NCI-H526 (cell line): ENCODE results near the gene CCDC85C.

Experiments used
- DNase-seq, 2 experiments: peaks; one replicate each; lab custom pipeline; 2025; lab: John Stamatoyannopoulos, UW

The CCDC85C gene

DNA sequence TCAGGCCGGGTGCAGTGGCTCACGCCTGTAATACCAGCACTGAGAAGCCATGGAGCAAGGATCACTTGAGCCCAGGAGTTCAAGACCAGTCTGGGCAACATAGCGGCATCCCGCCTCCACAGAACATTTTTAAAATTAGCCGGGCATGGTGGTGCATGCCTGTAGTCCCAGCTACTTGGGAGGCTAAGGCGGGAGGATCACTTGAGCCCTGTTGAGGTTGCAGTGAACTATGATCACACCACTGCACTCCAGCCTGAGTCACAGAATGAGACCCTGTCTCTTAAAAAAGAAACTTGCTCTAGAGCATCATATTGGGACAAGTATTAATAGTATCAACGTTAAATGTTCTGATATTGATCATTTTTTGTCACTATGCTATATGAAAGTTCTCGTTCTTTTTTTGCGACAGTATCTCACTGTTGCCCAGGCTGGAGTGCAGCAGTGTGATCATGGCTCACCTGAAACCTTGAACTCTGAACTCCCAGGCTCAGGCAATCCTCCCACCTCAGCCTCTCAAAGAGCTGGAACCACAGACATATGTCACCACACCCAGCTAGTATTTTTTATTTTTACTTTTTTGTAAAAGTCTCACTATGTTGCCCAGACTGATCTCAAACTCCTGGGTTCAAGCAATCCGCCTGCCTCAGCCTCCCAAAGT lies 47.7 kb downstream of the CCDC85C start:
- no peak for DNase-seq

DNA sequence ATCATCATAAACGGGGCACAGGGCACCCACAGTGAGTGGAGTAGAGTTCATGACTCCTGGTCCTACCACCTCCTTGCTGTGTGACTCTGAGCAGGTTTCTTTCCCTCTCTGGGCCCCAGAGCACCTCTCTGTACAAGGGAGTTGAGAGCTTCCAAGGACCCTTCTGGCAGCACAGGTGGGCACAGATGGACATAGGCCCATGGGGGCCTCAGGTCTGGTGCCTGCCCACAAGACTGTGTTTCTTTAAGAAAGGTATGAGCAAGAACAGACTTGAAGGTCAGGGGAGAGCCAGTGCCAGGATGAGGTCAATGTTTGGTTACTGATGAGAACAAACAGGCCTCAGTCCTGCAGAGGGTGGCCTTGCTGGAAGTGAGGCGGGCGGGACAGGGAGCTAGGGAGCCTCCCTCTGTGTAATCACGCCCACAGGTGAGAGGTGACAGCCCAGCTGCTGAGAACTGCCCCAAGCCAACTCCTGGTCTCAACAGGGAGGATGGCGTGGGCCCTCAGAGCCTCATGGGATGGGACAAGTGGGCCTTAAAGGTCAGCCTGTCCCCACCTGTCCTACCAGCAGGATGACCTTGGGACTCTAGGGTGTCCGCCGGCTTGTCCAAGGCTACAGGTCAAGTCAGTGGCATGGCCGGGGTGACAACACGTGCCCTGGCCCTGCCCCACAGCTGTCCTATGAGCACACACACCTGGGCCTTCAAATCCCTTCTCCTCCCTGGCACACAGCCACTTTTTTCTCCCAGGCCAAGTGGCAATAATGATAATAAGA lies 49.1 kb downstream of the CCDC85C start:
- no peak for DNase-seq

DNA sequence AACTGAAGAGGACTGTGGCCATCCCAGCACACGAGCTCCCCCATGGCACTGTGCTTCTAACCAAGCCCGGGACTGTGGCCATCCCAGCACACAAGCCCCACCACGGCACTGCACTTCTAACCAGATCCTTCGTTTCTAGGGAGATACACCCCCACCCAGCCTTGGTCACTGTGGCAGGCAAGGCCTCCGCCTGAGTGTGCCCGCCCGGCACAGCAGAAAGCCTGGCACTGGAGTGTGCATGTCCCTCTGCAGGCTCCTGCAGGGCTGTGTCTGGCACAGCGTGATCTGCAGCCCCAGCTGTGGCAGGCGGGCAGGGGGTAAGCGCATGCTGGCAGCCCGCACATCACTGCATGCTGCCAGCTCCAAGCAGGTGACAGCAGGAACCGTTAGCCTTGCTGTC lies 49.8 kb downstream of the CCDC85C start:
- no peak for DNase-seq

DNA sequence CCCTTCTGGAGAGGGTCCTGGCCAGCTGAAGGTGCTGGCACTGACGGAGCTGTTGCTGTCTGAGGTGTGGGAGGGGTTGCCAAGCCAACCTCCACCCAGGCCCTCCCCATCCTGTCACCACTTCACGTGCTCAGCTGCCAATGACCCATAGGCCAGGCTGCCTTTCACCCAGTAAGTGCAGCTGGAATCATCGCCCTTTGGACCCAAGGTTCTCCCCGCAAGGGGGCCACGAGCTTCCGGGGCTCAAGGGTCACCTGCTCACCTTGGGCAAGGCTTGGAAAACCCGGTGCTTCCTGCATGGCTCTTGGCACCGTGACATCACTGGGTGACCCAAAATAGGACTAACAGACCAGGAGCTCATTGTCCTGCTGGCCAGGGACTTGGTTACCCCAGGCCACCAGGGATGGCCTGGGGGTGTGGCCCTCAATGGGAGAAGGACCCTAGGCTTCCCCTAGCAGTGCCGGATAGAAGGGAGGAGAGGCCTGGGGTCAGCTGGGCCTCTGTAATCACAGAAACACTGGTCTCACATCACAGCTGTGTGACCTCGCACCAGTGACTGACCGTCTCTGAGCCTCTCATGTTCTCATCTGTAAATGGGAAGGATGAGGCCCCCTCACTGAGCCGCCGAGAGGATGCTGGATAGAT lies 51.3 kb downstream of the CCDC85C start:
- no peak for DNase-seq

DNA sequence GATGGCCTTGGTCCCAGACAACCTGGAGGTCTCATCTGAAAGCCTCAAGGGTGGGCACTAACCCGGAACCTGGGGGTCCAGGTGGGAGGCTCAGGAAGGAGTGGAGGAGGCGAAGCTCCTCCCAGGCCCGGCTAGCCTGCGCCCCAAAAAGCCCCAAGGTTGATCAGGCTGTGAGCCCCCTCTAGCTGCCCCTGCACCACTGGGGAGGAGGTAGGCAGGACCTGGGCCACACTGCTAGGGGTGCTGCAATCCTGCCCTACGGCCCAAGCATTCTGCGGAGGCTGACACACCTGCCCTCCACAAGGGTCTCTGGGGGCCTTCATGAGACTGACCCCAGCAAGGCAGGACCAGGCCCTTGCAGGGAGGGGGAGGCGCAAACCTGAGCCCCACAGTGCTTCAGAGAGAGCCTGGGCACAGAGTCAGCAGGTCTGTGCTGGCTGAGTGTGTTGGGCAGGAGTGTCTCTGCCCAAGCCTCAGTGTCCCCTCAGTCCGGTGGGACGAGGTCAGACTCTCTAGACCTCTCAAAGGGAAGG lies 51.9 kb downstream of the CCDC85C start:
- no peak for DNase-seq

DNA sequence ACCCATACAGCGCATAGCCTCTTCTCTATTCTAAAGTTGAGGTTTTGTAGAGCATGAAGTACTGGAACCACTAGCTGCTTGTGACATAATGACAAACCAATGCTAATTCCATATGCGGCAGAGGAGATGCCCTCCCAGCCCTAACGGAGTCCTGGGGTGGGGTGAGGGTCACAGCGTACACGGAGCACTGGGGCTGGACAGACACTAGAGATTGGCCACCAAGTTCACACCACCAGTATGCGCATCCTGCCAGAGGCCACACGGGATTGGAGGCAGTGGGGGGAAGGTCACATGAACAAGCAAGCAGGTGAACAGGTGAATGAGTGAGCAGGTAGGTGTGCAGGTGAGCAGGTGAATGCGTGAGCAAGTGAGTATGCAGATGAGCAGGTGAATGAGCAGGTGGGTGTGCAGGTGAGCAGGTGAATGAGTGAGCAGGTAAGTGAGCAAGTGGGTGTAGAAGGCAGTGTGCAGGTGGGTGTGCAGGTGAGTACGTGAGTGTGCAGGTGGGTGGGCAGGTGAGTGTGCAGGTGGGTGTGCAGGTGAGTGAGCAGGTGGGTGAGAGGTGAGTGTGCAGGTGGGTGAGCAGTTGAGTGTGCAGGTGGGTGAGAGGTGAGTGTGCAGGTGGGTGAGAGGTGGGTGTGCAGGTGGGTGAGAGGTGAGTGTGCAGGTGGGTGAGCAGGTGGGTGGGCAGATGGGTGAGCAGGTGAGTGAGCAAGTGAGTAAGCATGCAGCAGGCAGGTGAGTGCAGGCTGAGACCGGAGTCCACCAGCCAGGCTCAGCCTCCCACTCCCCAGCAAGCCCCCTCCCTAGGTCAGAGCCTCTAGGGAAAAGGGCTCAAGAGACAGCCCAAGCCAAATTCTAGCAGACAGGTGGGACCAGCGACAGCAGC lies 52.7 kb downstream of the CCDC85C start:
- peak in 1 of 2 experiments; percentile 33 for DNase-seq

DNA sequence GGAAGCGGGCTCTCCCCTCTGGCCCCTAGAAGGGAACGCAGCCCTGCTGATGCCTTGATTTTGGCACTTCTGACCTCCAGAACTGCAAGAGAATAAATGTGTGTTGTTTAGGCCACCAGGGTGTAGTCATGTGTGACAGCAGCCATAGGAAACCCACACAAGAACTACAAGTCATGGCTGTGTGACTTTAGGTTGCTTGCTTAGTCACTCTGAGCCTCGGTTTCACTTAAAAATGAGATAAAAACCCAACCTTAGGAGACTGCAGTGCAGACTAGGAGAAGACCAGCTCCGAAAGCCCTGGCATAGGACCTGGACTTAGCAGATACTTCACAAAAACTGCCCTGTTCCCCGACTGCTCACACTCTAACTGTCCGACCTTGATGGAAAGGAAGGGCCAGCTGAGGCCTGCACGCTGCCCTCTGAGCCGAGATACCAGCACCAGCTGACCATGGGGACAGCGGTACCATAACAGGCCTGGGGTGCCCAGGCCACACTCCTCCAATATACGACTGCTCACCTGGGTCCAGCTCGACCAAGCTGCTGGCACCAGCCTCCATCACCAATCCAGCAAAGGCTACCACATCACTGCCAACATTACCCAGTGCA lies 53.5 kb downstream of the CCDC85C start:
- no peak for DNase-seq

DNA sequence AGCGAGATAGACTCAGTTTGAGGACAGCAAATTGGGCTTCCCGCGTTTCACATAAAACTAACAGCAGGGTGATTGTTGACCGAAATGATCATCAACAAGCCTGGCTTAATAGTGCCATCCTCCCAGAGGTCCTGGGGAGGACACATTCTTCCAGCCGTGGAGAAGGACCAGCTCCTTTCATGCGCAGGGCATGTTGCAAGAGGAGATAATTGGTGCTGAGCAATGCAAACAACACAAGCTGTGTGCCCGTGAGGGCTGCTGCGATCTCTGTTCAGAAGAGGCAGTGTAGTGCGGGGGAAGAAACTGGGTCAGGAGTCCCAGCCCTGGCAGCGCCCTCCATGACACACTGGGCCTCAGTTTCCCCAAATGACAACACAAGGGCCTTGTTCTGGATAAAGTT lies 54.3 kb downstream of the CCDC85C start:
- DNase-seq, result no peak

DNA sequence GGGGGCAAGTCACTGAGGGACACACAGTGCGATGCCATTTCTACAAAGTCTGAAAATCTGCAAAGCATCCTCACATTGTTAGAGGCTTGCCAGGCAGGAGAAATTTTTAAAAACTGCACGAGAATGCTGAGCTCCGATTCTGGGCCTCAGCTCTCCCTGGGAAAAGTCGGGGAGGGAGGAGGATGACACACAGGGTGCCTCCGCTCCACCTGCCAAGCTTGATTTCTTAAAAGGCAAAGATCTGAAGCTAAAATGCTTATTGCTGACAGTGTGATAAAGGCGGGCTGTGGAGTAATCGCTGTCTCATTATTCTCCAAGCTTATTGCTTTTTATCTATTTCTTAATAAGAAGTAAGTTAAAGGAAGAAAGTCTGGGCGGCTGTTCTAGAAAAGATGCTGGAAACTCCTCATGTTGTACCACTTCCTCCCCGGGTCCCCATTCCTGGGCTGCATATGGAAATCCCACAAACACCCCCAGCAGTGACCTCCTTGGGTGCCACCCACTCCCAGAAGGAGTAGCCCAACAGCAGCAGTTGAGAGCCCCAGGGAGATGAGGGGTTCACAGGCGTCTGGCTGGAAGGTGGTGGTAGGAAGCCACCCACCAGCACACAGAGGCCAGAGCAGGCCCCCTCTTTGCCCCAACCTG lies 55.0 kb downstream of the CCDC85C start:
- no peak for DNase-seq

DNA sequence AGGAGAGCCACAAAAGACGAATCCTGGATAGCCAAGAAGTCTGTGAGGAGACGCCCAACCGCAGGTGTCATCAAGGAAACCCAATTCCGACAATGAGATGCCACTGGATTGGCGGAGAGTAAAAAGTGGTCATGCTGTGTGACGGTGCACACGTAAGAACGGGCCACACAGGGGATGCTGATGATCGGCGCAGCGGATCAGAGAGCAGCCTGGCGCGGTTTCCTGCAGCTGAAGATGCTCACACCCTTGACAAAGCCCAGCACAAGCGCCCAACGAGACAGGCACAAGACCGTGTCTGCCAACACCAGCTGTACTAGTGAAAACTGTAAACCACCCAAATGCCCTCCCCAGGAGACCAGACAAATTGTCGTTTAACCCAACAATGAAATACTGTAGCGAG lies 55.8 kb downstream of the CCDC85C start:
- no peak for DNase-seq

DNA sequence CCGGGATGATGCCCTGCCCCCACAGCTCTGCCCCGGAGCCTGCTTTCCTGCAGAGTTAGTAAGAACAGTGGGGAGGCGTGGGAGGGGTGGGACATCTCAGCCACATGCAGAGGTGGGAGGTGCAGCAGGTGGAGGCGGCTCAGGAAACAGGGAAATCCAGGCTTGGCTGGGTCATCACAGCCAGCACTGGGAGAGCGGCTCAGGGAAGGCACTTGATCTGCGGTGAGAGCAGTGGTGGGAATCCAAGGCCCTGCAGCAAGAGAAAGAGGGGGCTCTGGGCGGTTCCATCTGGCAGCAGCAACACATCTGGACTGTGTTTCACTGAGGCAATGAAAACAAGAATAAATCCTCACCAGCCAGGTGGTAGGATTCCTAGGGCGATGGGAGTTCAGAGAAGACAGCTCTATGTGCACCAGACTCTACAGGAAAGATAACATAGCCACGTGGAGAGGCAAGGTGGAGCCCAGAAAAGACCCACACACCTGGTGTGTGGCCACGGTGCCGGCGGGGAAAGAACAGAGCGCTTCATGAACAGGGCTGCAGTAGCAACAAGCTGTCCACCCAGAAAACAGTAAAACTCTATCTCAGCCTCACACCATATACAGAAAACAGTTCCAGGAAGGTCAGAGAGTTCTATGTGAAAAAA lies 57.6 kb downstream of the CCDC85C start:
- DNase-seq, result no peak

DNA sequence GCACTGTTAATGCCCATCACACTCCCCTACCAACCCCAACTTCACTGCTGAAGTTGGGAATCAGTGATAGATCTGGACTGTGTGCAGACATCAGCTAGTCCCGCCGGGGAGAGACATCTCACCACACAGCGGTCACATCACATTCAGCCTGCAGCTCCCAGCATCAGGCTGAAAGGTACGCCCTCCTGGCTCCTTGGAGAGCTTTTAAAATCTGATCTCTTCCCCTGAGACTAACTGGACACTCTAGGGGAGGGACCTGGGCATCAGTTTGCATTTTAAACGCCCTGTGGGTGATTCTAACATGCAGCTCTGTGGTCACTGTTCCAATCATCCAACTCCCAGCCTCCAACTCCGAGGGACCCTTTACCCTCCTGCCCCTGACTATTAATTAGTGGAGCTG lies 58.4 kb downstream of the CCDC85C start:
- DNase-seq, result no peak

DNA sequence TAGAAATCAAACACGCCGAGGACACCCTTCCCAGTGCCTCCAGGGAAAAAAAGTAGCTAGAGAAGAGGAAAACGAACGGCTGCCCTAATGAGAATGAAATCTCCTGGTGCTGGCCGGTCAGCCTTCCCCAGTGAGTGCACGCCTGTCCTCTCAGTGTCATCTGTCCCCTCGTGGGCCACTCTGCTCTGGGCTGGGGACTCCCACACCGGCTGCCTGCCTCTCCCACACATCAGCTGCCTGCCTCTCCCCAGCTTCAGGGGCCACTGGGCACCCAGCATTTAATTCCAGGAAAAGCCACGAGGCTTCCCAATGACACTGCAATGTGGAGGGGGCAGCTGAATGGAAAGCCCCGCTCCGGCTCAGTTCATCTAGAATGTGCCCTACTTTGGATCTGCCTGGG lies 59.0 kb downstream of the CCDC85C start:
- no peak for DNase-seq

DNA sequence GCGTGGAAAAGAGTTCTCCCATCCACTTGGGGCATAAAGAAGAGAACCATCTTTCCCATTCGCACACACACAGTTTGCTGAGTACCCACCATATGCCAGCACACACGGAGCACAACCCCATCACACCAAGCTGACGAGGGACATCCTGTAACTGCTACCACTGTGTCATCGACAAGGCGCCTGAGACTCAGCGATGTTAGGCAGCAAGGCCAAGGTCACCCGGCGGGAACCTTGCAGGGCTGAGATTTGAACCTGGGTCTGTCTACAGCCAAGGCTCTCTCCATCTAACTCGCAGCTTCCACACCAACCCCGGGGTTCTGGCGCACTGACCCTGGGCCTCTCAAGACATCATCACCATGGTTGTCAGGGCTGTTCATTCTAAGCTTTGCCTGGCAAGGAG lies 60.0 kb downstream of the CCDC85C start:
- DNase-seq, result no peak

DNA sequence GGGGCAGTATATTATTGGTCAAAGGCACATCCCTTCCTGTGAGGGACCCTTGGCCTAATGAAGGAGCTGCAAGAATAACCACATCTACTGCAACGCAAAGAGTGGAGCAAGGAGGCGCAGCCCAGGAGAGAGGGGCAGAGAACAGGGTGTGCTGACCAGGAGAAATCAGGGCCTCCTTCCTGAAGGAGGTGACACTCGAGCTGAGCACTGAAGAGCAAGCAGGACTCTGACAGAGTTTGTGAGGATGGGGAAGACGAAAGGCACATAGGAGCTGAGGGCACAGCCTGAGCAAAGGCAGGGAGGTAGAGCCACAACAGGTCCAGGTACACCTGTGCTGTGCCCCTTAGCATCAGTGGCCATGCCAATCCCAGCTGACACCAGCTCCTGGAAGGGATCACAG lies 60.6 kb downstream of the CCDC85C start:
- no peak for DNase-seq

DNA sequence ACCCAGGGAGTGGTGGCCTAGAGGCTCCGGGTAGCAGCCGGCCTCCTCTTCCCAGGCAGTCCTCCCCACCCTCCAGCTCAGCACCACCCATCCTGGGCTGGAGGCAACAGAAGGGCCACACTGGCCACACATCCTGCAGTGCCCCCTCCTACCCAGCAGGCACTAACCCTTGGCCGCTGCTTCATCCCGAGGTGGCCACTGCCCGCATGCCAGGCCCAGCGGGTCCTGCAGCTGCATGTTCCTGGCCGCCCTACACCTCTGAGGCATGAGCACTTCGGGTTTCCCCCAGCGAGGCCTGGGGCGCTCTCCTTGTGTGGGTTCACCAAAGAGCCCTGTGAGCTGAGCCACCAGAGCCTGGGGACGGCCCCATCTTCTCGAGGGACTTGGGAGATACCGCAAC lies 61.4 kb downstream of the CCDC85C start:
- no peak for DNase-seq

DNA sequence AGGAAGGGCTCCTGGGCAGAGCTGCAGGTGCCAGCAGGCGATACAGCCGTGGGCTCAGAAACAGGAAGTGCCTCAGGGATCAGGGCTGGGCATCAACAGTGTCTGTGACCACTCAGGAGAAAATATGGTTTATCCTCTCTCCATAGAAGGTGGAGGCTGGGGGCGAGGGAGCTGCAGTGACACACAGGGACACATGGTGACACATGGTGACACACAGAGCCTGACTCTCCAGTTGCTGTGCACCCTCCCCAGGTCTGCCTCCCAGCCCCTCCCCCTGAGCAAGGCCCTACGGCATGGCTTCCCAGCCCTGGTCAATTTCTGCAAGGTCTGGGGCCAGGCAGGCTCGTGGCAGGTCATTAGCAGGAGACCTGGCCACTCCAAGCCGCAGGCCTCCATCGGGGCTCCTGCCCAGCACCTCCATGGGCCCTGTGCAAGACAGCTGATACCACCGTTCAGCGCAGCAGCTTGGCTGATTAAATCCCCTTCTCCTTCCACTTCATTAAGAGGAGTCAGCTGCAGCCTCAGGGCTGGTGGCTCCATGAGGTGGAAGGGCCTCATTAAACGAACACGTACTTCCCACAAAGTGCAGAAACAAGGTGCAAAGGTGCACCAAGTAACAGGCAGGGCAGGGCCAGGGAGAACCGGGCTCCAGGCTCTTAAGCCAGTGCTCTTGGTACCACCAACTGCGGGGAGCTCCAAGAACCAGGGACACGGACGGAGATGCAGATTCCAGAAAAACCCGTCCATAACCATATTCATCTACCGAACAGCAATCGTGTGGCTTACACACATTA lies 62.1 kb downstream of the CCDC85C start:
- no peak for DNase-seq

DNA sequence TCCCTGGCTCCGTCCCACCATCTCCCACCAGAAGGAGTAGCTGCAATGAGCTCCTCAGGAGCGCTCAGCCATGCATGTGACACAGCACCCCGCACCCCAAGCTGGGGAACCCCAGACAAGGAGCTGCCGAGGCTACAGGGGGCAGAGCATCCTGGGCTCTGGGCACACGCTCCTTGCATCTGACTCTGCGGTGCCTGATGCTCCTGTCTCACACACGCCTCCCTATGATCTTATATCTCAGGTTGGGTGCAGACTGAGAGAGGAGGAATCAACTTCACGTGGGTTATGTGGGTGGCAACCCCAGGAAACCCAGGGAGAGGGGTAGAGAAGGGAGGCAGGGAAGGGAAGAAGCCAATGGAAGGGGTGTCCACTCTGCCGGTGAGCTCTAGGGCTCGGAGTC lies 62.8 kb downstream of the CCDC85C start:
- DNase-seq, result no peak

DNA sequence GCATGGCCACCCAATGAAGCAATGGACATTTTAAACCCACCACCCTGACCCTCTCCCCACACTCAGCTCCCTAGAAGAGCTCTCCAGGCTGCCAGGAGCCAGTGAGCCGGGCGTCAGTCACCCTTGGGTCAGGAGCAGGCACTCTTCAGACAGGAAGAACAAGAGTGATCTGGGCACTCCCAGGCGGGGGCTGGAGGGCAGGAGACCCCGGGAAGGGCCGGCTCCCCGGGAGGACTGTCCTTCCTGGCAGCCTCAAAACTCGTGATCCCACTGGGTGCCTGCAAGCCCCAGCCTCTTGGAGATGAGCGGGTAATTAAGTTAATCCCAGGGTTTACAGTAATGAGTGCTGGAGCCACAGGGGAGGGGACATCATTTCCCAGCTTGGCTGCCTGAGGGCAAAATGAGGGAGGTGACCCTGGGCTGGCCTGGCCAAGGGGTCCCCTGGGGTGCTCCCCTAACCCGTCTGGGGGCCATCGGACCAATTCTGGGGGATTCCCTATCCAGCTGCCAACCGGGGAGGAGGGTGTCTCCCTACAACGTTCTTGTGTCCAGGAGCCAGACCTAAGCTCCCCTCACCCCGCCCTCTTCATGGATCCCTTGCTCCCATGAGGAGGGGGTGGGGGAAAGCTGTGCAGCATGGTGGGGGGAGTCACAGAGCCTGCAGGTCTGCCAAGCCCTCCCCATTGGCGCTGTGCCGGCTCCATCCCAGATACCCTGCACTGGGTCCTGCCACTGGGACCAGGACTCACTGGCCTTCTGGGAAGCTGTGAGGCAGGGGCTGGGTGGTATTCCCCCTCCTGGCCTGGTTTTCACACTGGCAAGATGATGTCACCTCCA lies 63.6 kb downstream of the CCDC85C start:
- DNase-seq, result no peak
